GM18907 (cell line): Measurements from ENCODE around the gene BMP7.

Experiments used
- ATAC-seq: cut with Tn5 transposase; IDR thresholded peaks from one replicate; pipeline ENCODE4 v1.9.1; 2021; ENCODE audit warnings: mild to moderate bottlenecking, moderate library complexity; ENCODE audit not compliant: unreplicated experiment

BMP7 gene

GRCh38 chr20:57234556-57235251 is 31.7 kb downstream of the BMP7 start:
- ATAC-seq = no peak

GRCh38 chr20:57231951-57232428 is 34.5 kb downstream of the BMP7 start:
- ATAC-seq = no peak

GRCh38 chr20:57231161-57231560 is 35.3 kb downstream of the BMP7 start:
- no peak for ATAC-seq

- no peak for ATAC-seq
These were observed 36.2 kb downstream of the BMP7 start for GRCh38 chr20:57230247-57230646.

- ATAC-seq = no peak
These were observed 37.0 kb downstream of the BMP7 start for GRCh38 chr20:57229490-57229889.

GRCh38 chr20:57225830-57226229 is 40.6 kb downstream of the BMP7 start:
- no peak for ATAC-seq

- ATAC-seq = no peak
These were observed 41.2 kb downstream of the BMP7 start for GRCh38 chr20:57225197-57225733.

GRCh38 chr20:57224641-57225138 is 41.8 kb downstream of the BMP7 start:
- no peak for ATAC-seq

GRCh38 chr20:57223648-57224489 is 42.6 kb downstream of the BMP7 start:
- no peak for ATAC-seq

- ATAC-seq = no peak
These were observed 43.9 kb downstream of the BMP7 start for GRCh38 chr20:57222631-57222950.

- ATAC-seq = no peak
These were observed 44.4 kb downstream of the BMP7 start for GRCh38 chr20:57221916-57222630.

- ATAC-seq = no peak
These were observed 45.9 kb downstream of the BMP7 start for GRCh38 chr20:57220337-57221145.

GRCh38 chr20:57219071-57219677 is 47.3 kb downstream of the BMP7 start:
- no peak for ATAC-seq

GRCh38 chr20:57218489-57218888 is 48.0 kb downstream of the BMP7 start:
- no peak for ATAC-seq

GRCh38 chr20:57217802-57218201 is 48.6 kb downstream of the BMP7 start:
- no peak for ATAC-seq

GRCh38 chr20:57216669-57217068 is 49.8 kb downstream of the BMP7 start:
- ATAC-seq = no peak

- no peak for ATAC-seq
These were observed 50.5 kb downstream of the BMP7 start for GRCh38 chr20:57215826-57216471.

- no peak for ATAC-seq
These were observed 51.0 kb downstream of the BMP7 start for GRCh38 chr20:57215426-57215825.

- ATAC-seq = no peak
These were observed 51.5 kb downstream of the BMP7 start for GRCh38 chr20:57214948-57215347.
